ENCODE measurements around the gene THAP2.
A peak's percentile ranks its signal among the peaks of the same experiment; 100 is the strongest.
"Not testable (repeated sequence)": the region's sequence is repeated elsewhere in the genome, so short reads cannot be mapped to it uniquely, and the experiment has no call there.

THAP2 gene

GRCh38 chr12:71686658-71687025 is 22.5 kb downstream of the THAP2 start:
- no peaks in the 10 kb centered on the region for H3K9me3 ChIP-seq (ENCODE audit: control insufficient read depth, insufficient read depth, low read length)
- peak overlapping the region; percentile 98 for H3K27ac ChIP-seq (ENCODE audit: low read depth, low read length)
- TF ChIP-seq CTCF (IDR thresholded peaks at IDR 0.05; ENCODE audit: low read depth, low read length, poor library complexity, severe bottlenecking), result no peak
- no peak for TF ChIP-seq EZH2phosphoT487 (IDR thresholded peaks at IDR 0.05; ENCODE audit: borderline replicate concordance, low read length)

GRCh38 chr12:71687172-71687571 is 23.1 kb downstream of the THAP2 start:
- peak overlapping the region; percentile 89 for H3K4me2 ChIP-seq (ENCODE audit: low read length)
- H3F3A ChIP-seq (ENCODE audit: control insufficient read depth, insufficient read depth), result peaks cover 40% of the 10 kb centered on the region
- H3K27me3 ChIP-seq (ENCODE audit: control insufficient read depth, low read length), result not testable (repeated sequence)

More at GRCh38 chr12:71686658-71687025, 22.5 kb downstream of the THAP2 start:
- H3K4me3 ChIP-seq (ENCODE audit: low read length), result peak overlapping the region; percentile 81
- H4K20me1 ChIP-seq (ENCODE audit: control insufficient read depth, insufficient read depth, low read depth, low read length), result no peaks in the 10 kb centered on the region
- H3K36me3 ChIP-seq (ENCODE audit: control insufficient read depth, low read length), result peaks cover 22% of the 10 kb centered on the region
- H3K79me2 ChIP-seq (ENCODE audit: control insufficient read depth, low read length), result peaks cover 51% of the 10 kb centered on the region
- peak overlapping the region; percentile 89 for H3K4me2 ChIP-seq (ENCODE audit: low read length)
- H3K27me3 ChIP-seq (ENCODE audit: control insufficient read depth, low read length), result no peaks in the 10 kb centered on the region
- H3F3A ChIP-seq (ENCODE audit: control insufficient read depth, insufficient read depth), result peaks cover 40% of the 10 kb centered on the region
- peaks cover 67% of the 10 kb centered on the region for H3K4me1 ChIP-seq (ENCODE audit: control insufficient read depth, low read length)
- no peaks in the 10 kb centered on the region for H3K9me2 ChIP-seq (replicated peaks; ENCODE audit: control insufficient read depth, low read length)

GRCh38 chr12:71688961-71689570 is 25.0 kb downstream of the THAP2 start:
- Histone ChIP-seq H3K4me1 (ENCODE audit: control insufficient read depth, low read length) (peaks cover 78% of the 10 kb centered on the region), H3K27me3 (ENCODE audit: control insufficient read depth, low read length) (no peaks in the 10 kb centered on the region), H3K79me2 (ENCODE audit: control insufficient read depth, low read length) (peaks cover 75% of the 10 kb centered on the region), H3F3A (ENCODE audit: control insufficient read depth, insufficient read depth) (peaks cover 40% of the 10 kb centered on the region), H3K9me3 (ENCODE audit: control insufficient read depth, insufficient read depth, low read length) (no peaks in the 10 kb centered on the region), H3K4me3 (ENCODE audit: low read length) (peak overlapping the region; percentile 81), H3K9me2 (replicated peaks; ENCODE audit: control insufficient read depth, low read length) (no peaks in the 10 kb centered on the region), H3K4me2 (ENCODE audit: low read length) (peak overlapping the region; percentile 89), H3K27ac (ENCODE audit: low read depth, low read length) (peak overlapping the region; percentile 98), H3K36me3 (ENCODE audit: control insufficient read depth, low read length) (peaks cover 46% of the 10 kb centered on the region), H4K20me1 (ENCODE audit: control insufficient read depth, insufficient read depth, low read depth, low read length) (no peaks in the 10 kb centered on the region)
- no peak for TF ChIP-seq EZH2phosphoT487 (IDR thresholded peaks at IDR 0.05; ENCODE audit: borderline replicate concordance, low read length)
- no peak for TF ChIP-seq CTCF (IDR thresholded peaks at IDR 0.05; ENCODE audit: low read depth, low read length, poor library complexity, severe bottlenecking)

More at GRCh38 chr12:71687172-71687571, 23.1 kb downstream of the THAP2 start:
- not testable (repeated sequence) for H3K9me2 ChIP-seq (replicated peaks; ENCODE audit: control insufficient read depth, low read length); H4K20me1 ChIP-seq (ENCODE audit: control insufficient read depth, insufficient read depth, low read depth, low read length); H3K9me3 ChIP-seq (ENCODE audit: control insufficient read depth, insufficient read depth, low read length)
- Histone ChIP-seq H3K4me3 (ENCODE audit: low read length) (peak overlapping the region; percentile 81), H3K27ac (ENCODE audit: low read depth, low read length) (peak overlapping the region; percentile 98), H3K4me1 (ENCODE audit: control insufficient read depth, low read length) (peaks cover 69% of the 10 kb centered on the region), H3K79me2 (ENCODE audit: control insufficient read depth, low read length) (peaks cover 56% of the 10 kb centered on the region), H3K36me3 (ENCODE audit: control insufficient read depth, low read length) (peaks cover 28% of the 10 kb centered on the region)

- TF ChIP-seq CTCF (IDR thresholded peaks at IDR 0.05; ENCODE audit: low read depth, low read length, poor library complexity, severe bottlenecking) (no peak), EZH2phosphoT487 (IDR thresholded peaks at IDR 0.05; ENCODE audit: borderline replicate concordance, low read length) (no peak)
- H3K9me2 ChIP-seq (replicated peaks; ENCODE audit: control insufficient read depth, low read length), result no peaks in the 10 kb centered on the region
- H3K9me3 ChIP-seq (ENCODE audit: control insufficient read depth, insufficient read depth, low read length), result no peaks in the 10 kb centered on the region
Observed at GRCh38 chr12:71691504-71692129, 27.5 kb downstream of the THAP2 start.

More at GRCh38 chr12:71691504-71692129, 27.5 kb downstream of the THAP2 start:
- H3K4me1 ChIP-seq (ENCODE audit: control insufficient read depth, low read length), result peaks cover 78% of the 10 kb centered on the region
- no peaks in the 10 kb centered on the region for H3K27me3 ChIP-seq (ENCODE audit: control insufficient read depth, low read length)
- peaks cover 69% of the 10 kb centered on the region for H3K36me3 ChIP-seq (ENCODE audit: control insufficient read depth, low read length)
- peaks cover 91% of the 10 kb centered on the region for H3K79me2 ChIP-seq (ENCODE audit: control insufficient read depth, low read length)
- peak overlapping the region; percentile 89 for H3K4me2 ChIP-seq (ENCODE audit: low read length)
- H3K4me3 ChIP-seq (ENCODE audit: low read length), result peak overlapping the region; percentile 81
- peak overlapping the region; percentile 98 for H3K27ac ChIP-seq (ENCODE audit: low read depth, low read length)
- no peaks in the 10 kb centered on the region for H4K20me1 ChIP-seq (ENCODE audit: control insufficient read depth, insufficient read depth, low read depth, low read length)
- H3F3A ChIP-seq (ENCODE audit: control insufficient read depth, insufficient read depth), result peaks cover 35% of the 10 kb centered on the region

All from DOHH2 (cell line).